Stimulated activated CD4-positive, alpha-beta T cell treated with anti-CD3 and anti-CD28 coated beads, Interleukin-2, amount 100 ng/mL, for 24 hours (primary cell): ENCODE measurements around the gene RPS6KA4.
"Not testable (repeated sequence)": the region's sequence is repeated elsewhere in the genome, so short reads cannot be mapped to it uniquely, and the experiment has no call there.

Experiments used
- DNase-seq, 2 donors: peaks; one replicate each; pipeline ENCODE4 v3.0.0-alpha.2; 2020

The RPS6KA4 gene

GRCh38 chr11:64358907-64359711 lies at the start of gene RPS6KA4:
TSS of gene RPS6KA4 (plus strand) at chr11:64359162. CDS start at chr11:64359236, 74 bp downstream.
- DNase-seq: peak; percentile 61 to 73

GRCh38 chr11:64312947-64313346 lies 46.0 kb upstream of the RPS6KA4 start:
- no peak for DNase-seq

GRCh38 chr11:64313491-64314145 lies 45.3 kb upstream of the RPS6KA4 start:
- no peak for DNase-seq

- no peak for DNase-seq
Observed at GRCh38 chr11:64314146-64314804, 44.7 kb upstream of the RPS6KA4 start.

GRCh38 chr11:64314805-64315561 lies 44.0 kb upstream of the RPS6KA4 start:
- no peak for DNase-seq

- not testable (repeated sequence) for DNase-seq
Observed at GRCh38 chr11:64315667-64316526, 43.1 kb upstream of the RPS6KA4 start.

- DNase-seq: peak; percentile 40 to 46
Observed at GRCh38 chr11:64316672-64317324, 42.2 kb upstream of the RPS6KA4 start.

- peak; percentile 95 for DNase-seq
Observed at GRCh38 chr11:64317325-64317960, 41.5 kb upstream of the RPS6KA4 start, which contains the start of gene TRMT112. TSS of gene TRMT112 (minus strand) at chr11:64317559. CDS start at chr11:64317526, 33 bp downstream.

- DNase-seq: peak; percentile 93 to 95
Observed at GRCh38 chr11:64317961-64318765, 40.8 kb upstream of the RPS6KA4 start, which contains the start of gene PRDX5. TSS of gene PRDX5 (plus strand) at chr11:64318121. CDS start at chr11:64318216, 95 bp downstream.

GRCh38 chr11:64318766-64319761 lies 39.9 kb upstream of the RPS6KA4 start:
- no peak for DNase-seq

GRCh38 chr11:64320556-64320955 lies 38.4 kb upstream of the RPS6KA4 start:
- DNase-seq: no peak

GRCh38 chr11:64321026-64321425 lies 37.9 kb upstream of the RPS6KA4 start:
- no peak for DNase-seq

- DNase-seq: no peak
Observed at GRCh38 chr11:64321533-64321932, 37.4 kb upstream of the RPS6KA4 start.

GRCh38 chr11:64322925-64323260 lies 36.1 kb upstream of the RPS6KA4 start:
- DNase-seq: no peak

- DNase-seq: no peak
Observed at GRCh38 chr11:64323373-64323772, 35.6 kb upstream of the RPS6KA4 start.

- not testable (repeated sequence) for DNase-seq
Observed at GRCh38 chr11:64323984-64324383, 35.0 kb upstream of the RPS6KA4 start.

GRCh38 chr11:64324692-64325469 lies 34.1 kb upstream of the RPS6KA4 start:
- DNase-seq: no peak

GRCh38 chr11:64327375-64327774 lies 31.6 kb upstream of the RPS6KA4 start:
- DNase-seq: no peak
